HG03439 (cell line): Measurements from ENCODE around the gene FBXO28.

Experiments
- ATAC-seq: cut with Tn5 transposase; IDR thresholded peaks from one replicate; pipeline ENCODE4 v1.9.1; 2021; ENCODE audit warnings: mild to moderate bottlenecking, moderate library complexity; ENCODE audit not compliant: unreplicated experiment

The FBXO28 gene

GRCh38 chr1:224095339-224095738, 18.6 kb upstream of the FBXO28 start:
- no peak for ATAC-seq

DNA sequence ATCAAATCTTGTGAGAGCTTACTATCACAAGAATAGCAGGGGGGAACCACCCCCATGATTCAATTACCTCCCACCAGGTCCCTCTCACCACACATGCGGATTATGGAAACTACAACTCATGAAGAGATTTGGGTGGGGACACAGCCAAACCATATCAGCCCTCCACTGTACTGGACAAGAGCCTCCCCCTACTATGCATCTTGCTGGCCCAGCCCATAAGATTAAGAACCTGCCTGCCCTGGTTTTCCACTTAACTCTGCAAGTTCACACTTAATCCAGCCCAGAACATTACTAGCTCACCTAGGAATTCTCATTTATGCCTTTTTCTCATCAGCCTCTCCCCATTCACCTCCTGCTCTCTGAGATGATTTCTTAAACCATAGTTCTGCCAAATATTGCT, 18.0 kb upstream of the FBXO28 start:
- ATAC-seq, result no peak

DNA sequence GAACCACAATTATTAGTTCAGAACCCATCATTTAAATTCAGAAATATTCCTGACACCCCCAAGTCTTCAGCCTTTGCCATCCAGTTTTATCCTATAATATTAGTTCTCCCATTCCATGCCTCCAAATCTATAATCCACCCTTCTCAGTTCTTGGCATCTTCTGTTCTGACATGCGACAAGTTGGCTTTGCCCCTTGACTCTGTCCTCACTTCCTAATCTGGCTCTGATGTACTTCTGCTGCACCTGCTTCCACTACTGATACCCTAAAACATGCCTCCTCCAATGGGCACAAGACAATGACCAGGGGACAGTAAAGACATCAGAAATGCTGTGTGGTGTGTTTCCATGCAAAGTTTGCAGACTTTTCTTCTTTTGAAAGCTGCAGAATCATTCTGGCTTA, 17.1 kb upstream of the FBXO28 start:
- ATAC-seq, result no peak

DNA sequence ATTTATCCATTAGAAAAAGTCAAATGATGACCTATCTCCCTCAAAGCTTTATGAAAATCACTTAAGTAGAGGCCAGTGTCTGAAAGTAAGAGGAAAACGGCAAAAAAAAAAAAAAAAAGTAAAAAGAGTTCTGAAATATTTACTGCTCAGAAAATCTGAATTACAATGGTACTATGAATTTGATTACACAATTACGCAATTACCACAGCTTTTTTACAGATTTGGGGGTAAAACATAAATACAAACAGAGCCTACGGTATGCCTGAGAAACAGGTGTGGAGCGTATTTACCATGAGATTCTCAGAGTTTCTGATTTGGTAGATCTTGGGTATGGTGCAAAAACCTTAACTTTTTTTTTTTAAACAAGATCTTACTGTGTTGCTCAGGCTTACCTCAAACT, 15.9 kb upstream of the FBXO28 start:
- ATAC-seq, result no peak

GRCh38 chr1:224106568-224107281, 7.2 kb upstream of the FBXO28 start:
- ATAC-seq, result peak; percentile 69

DNA sequence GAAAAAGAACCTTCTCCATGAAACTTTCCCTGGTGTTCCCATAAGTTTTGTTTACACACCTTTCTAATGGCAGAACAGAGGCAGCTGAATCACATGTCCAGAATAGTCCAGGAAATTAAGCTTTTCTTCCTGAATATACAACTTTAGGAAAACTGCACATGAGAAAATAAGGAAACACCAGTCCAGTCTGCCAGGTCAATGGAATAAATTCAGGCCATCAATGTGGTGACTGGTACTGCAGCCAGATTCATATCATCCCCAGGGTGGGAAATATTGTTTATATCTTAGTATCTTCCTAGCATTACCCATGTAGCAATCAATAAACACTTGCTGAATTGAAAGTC, 6.7 kb upstream of the FBXO28 start:
- ATAC-seq, result no peak

DNA sequence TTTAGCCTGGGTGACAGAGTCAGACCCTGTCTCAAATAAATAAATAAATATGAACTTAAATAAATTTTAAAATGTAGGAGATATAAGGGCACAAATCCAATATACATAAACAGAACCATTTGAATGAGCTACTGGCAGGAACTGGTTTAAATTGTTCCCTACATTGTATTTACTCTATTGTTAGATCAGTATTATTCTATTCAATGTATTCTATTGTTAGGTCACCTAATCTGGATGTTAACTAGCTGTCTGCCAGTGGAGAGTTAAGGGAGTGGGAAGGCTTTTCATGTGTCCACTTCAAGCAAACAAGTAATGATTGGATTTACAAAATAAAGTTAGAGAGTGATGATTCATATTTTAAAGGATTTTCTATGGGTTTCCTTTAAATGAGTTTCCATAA, 4.9 kb upstream of the FBXO28 start:
- no peak for ATAC-seq

DNA sequence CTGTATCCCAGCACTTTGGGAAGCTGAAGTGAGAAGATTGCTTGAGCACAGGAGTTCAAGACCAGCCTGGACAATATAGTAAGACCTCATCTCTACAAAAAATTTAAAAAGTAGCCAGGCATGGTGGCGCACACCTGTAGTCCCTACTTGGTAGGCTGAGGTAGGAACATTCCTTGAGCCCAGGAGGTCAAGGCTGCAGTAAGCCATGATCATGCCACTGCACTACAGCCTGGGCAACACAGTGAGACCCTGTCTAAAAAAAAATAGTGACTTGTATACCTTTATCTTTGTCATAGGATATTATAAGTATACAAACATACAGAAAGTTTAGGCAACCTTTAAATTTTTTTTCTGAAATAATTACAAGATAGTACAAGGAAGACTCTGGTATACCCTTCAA, 3.9 kb upstream of the FBXO28 start:
- ATAC-seq, result no peak

GRCh38 chr1:224113005-224113404, 906 bp upstream of the FBXO28 start:
- no peak for ATAC-seq

GRCh38 chr1:224113545-224113917, 380 bp upstream of the FBXO28 start:
- no peak for ATAC-seq

DNA sequence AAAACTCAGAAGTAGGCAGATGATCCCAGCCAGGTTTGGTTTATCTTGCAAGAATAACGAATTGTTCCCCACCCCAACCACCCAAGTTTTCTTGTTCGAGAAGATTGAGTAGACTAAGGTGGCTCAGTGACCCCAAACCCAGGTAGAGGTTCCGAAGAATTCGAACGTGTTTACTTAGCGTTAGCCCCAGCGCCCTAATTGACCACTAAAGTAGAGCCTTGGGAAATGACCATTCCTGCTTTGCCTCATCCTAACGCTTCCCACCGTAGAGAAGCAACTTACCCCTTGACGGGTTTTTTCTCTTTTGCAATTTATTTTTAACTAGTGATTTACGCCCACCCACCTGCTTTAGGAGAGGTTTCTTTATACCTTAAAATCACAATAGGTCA, 870 bp downstream of the FBXO28 start:
- ATAC-seq, result peak; percentile 17

GRCh38 chr1:224116131-224116530, 2.2 kb downstream of the FBXO28 start:
- ATAC-seq, result no peak

- ATAC-seq, result no peak
Observed at GRCh38 chr1:224118688-224119087, 4.8 kb downstream of the FBXO28 start.

GRCh38 chr1:224123136-224123535, 9.2 kb downstream of the FBXO28 start:
- ATAC-seq, result no peak

- ATAC-seq, result no peak
Observed at GRCh38 chr1:224124220-224124619, 10.3 kb downstream of the FBXO28 start.

DNA sequence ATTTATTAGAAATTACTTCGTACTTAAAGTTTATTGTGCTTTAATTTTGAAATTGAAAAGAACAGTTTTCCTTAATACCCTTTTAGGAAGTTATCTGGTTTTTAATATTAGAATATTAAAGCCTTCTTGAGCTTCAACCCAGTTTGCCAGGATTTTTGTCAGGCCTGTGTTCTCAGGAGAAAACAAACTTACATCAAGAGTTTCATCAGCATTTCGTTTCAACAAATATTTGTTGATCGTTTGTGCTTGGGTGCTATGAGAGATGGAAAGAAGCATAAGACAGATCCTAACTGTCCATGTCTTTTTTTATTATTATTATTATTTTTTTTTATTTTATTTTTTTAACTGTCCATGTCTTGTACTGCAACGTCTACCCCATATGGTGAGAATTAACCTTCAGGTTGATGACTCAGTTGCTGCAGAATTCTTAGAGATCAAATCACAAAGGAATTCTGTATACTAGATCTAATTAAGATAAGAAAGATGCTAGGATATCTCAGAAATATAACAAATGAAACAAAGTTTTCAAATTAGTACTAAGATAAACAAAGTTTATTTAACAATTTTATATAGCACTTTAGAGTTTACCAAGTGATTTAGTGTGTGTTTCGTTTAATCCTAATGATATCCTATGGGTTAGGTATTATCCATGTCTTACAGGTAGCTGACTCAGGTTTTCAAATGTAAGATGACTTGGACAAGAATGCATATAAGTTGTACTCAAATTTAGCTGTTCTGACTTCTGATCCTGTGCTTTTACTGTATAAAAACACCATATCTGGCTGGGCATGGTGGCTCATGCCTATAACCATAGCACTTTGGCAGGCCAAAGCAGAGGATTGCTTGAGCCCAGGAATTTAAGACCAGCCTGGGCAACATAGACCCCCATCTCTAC, 14.3 kb downstream of the FBXO28 start:
- ATAC-seq, result no peak

DNA sequence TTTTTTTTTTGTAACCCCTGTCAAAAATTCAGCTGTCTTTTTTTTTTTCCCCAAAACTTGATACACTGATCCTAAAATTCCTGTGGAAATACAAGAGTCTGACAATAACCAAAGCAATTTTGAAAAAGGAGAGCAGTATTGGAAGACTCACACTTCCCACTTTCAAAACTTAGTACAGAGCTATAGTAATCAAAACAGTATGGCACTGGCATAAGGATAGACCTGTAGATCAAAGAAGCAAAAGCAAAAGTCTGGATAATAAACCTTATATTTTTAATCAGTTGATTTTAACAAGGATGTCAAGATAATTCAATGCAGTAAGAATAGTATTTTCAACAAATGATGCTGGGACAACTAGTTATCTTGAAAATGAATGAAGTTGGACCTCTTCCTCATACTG, 17.3 kb downstream of the FBXO28 start:
- no peak for ATAC-seq

DNA sequence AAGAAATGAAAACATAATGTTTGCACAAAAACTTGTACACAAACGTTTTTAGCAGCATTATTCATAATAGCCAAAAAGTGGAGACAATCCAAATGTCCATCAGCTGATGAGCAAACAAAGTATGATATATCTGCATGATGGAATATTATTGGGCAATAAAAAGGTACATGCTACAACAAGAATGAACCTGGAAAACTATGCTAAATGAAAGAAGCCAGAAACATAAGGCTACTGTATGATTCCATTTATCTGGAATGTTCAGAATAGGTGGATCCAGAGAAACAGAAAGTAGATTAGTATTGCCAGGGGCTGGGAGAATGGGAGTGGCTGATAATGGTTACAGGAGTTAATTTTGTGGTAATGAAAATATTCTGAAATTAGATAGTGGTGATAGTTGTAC, 19.0 kb downstream of the FBXO28 start:
- no peak for ATAC-seq

DNA sequence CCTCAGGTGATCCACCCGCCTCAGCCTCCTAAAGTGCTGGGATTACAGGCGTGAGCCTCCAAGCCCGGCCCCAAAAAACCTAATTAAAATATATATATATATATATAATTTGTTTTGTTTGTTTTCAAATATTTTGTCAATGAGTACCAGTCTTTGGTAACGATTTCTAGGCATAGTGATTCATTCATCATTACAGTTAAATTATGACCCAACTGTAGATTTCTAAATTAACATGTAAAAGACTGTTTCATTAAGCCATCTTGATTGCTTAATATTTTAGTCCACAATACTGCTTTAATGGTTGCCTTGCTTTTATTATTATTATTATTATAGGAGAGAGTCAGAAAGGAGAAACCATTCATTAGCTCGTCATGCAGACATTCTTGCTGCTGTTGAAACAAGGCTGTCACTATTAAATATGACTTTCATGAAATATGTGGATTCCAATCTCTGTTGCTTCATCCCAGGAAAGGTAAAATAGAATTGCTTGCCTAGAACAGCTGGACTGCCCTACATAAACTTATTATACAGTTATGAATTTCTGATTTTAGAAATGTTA, 19.9 kb downstream of the FBXO28 start:
- no peak for ATAC-seq

DNA sequence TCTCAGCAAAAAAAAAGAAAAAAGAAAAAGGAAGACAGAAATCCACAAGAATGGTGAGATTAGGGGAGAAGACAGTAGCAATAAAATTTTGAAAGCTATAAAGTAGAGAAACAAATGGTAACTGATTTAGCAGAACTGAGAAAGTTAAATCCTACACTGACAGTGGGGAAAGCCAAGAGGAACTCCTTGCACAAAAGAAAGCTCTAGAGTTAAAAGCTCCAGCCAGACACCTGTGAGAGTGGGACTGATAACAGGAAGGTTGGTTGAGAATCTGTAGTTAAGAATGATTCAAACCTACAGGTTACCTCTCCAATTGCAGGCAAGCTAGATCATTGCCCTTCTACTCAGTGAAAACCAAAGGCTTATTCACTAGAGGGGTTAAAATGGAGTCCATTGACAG, 23.6 kb downstream of the FBXO28 start:
- ATAC-seq, result no peak

- ATAC-seq, result no peak
Observed at GRCh38 chr1:224138198-224138597, 24.3 kb downstream of the FBXO28 start.

- no peak for ATAC-seq
Observed at GRCh38 chr1:224141693-224142092, 27.8 kb downstream of the FBXO28 start.
